Stimulated activated CD8-positive, alpha-beta memory T cell treated with anti-CD3 and anti-CD28 coated beads, Interleukin-7, amount 100 ng/mL, for 4 hours (primary cell): Measurements from ENCODE around the gene ADAD2.
"Not testable (repeated sequence)": the region's sequence is repeated elsewhere in the genome, so short reads cannot be mapped to it uniquely, and the experiment has no call there.

ENCODE experiments used
- DNase-seq, 2 donors: peaks; one replicate each; pipeline ENCODE4 v3.0.0-alpha.2; 2020; ENCODE audit warnings: low read depth in 2 of 2

ADAD2 gene

DNA sequence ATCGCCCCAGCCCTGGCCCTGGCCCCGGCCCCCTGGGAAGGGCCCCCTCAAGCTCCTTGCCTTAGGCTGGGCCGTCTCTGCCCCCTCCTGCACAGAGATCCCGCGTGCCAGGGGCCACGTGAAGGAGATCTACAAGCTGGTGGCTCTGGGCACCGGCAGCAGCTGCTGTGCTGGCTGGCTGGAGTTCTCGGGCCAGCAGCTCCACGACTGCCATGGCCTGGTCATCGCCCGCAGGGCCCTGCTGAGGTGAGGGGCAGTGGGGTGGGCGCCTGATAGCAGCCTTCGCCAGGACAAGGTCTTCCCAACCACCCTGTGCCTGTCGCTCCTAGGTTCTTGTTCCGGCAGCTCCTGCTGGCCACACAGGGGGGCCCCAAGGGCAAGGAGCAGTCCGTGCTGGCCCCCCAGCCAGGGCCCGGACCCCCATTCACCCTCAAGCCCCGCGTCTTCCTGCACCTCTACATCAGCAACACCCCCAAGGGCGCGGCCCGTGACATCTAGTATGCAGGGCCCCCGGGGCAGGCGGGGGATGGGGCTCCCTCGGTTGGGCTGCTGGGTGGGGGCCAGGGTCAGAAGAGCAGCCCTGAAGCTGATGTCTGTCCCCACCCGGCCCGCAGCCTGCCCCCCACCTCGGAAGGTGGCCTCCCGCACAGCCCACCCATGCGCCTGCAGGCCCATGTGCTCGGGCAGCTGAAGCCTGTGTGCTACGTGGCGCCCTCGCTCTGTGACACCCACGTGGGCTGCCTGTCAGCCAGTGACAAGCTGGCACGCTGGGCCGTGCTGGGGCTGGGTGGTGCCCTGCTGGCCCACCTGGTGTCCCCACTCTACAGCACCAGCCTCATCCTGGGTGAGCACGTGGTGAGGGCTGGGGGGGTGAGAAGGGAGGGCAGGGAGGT is 4.5 kb downstream of the ADAD2 start:
- DNase-seq, result no peak

- no peak for DNase-seq
Observed at GRCh38 chr16:84196101-84196500, 5.1 kb downstream of the ADAD2 start.

DNA sequence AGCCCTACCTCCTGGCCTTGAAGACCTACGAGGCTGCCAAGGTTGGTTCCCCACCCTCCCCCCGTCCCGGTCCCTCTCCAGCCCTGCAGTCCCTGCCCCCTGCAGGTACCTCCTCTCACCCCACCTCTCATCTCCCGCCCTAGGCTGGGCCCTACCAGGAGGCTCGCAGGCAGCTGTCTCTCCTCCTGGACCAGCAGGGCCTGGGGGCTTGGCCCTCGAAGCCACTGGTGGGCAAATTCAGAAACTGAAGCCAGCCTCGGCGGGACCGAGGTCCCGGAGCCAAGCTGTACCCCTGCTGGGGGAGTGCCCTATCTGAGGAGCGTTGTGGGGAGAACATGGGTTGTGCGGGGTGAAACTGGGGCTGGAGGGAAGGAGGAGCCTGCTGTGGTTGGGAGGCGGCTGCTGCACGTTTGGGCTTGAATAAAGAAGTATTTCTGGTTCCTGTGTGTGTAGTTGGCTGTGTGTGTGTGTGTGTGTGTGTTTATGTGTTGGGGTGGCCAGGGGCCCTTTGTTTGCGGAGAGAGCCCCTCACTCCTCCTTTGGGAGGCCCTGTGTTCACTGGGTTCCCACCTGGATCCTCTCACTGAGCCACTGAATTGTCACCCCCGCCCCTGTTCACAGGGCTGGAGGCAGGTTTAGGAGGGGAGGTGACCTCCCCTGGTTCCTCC is 5.9 kb downstream of the ADAD2 start:
- no peak for DNase-seq

- no peak for DNase-seq
Observed at GRCh38 chr16:84197466-84198128, 6.6 kb downstream of the ADAD2 start.

DNA sequence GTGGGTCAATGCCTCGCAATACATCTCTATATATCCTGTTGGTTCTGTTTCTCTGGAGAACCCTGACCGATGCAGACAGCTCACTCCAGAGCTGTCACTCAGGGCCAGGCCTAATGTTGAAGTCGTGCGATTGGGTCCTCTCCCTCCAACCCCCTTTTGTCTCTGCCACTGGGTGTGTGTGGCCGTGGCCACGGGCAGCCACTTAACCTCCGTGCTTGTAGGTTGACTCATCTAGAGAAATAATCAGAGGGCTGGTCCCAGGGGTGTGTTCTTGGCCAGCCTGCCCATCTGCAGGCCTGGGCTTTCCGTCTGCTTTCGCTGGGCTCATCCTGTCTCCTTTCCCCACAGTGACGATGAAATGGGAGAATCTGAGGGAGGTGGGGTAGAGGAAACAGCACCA is 7.4 kb downstream of the ADAD2 start:
- no peak for DNase-seq

DNA sequence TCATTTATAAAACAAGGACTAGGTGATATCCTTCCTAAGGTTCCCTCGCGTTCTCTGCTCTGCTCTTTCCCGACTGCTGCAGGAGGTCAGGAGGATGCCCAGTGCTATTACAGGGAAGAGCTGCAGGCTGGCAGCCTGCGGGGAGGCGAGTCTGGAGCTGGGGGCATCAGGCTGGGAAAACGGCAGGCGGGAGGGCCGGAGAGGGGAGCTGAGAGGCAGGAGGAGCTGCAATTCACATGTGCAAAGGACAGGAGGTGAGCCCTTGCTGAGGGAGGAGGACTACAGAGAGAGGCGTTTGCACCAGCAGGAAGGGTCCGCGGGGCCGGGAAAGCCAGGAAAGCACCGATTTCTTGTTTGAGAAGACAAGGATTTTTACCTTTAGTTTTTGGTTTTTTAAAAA is 8.1 kb downstream of the ADAD2 start:
- DNase-seq, result no peak

DNA sequence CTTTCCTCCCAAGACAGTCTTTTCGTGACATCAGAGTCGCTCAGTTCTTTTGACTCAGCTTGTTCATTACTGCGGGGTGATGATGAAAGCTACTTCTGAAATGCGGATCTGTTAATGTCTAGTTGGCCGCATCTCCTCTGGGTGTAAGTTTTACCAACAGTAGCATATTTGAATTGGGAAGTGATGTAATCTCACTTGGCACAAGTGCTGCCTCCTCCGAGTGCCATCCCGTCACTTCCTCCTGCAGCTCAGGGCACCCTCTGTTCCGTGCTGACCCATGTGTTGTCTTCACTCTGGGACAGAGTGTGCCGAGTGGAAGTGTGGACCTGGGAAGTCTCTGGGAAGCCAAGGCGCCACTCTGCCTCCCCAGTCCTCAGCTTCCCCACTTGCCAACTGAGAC is 8.9 kb downstream of the ADAD2 start:
- no peak for DNase-seq

- DNase-seq, result not testable (repeated sequence)
Observed at GRCh38 chr16:84204551-84204950, 13.6 kb downstream of the ADAD2 start.

DNA sequence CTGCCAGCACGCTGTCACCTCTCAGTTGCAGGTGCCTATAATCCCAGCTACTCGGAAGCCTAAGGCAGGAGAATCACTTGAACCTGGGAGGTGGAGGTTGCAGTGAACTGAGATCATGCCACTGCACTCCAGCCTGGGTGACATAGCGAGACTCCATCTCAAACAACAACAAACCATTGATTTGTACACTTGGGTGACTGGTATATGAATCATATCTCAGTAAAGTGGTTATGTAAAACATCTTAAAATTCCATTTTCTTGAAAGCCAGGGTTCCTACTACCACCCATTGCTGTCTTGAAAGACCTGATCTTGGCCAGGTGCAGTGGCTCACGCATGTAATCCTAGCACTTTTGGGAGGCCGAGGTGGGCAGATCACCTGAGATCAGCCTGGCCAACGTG is 14.2 kb downstream of the ADAD2 start:
- DNase-seq, result not testable (repeated sequence)

DNA sequence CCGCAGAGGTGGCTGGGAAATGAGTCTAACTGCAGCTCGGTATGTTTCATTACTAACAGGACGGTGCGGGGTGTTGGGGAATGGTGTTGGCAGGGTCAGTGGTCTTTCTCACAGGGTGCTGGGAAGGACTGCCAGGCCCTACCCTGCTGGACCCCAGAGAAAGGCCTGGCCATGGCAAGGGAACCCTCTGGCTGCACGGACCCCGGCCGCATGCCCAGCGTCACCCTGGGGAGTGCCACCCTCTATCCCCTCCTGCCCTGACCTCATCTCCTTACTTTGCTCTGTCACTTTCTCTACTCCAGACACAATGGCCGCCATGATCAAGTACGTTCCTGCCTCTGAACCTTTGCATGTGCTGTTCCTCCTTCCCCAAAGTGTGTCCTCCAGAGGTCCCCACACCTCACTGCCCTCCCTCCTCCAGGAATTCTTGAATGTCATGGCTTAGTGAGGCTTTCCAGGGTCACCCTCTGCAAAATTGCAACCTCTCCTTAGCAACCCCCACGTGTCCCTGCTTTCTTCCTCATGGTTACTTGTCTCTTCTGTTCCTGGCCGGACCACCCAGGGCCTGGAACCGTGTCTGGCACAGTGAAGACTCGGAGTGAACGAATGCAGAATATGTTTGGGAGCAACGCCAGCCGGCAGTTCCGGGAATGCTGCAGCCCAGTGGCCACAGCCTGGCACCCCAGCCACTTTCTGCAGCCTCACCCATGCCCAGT is 15.2 kb downstream of the ADAD2 start:
- no peak for DNase-seq

DNA sequence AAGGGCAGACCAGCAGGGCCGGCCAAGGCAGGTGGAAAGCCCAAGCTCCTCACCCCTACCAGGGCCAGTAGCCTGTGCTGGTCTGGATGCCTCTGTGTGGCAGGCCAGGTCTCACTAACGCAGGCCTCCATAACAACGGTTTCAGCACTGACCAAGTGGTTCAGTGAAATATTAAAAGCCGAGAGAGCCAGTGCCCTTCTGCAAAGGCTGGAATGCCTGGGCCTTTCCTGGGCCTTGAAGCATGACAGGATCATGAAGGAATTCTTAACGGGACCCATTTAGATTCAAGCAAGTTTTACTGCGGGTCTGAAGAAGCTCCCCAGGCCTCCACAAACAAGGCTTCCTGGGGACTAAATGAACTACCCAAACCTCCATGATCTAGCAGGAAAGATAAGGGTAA is 16.3 kb downstream of the ADAD2 start:
- no peak for DNase-seq

DNA sequence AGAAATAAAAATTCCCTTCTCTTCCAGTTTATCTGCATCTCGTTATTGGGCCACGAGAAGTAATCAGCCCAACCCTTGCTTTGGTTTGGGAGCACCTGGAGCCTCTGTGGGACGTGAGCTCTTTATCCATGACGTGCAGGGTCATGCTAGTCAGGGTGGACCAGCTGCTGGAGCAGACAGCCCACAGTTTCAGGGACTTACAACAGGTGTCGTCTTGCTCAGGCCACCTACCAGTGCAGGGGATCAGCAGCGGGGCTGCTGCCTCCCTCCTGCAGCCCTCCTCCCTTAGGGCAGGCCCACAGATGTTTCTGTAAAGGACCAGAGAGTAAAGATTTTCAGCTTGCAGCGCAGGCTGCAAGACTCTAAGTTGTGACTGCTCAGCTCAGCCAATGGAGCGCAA is 16.9 kb downstream of the ADAD2 start:
- DNase-seq, result no peak

DNA sequence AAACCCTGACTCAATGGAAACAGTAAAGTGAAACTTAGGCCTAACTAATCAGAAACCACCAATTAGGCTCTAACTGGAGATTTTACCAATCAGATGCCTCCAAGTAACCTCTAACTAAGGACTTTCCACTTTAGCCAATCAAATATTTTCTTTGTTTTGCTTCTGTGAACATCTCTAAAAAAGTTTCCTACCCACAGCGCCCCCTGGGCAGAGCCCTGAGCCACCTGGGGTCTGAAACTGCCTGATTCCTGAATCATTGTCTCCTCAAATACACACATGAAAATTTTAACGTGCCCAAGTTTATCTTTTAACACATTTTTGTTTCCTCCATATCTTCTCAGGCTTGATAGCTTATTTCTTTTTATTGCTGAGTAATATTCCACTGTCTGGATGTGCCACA is 19.0 kb downstream of the ADAD2 start:
- DNase-seq, result no peak

DNA sequence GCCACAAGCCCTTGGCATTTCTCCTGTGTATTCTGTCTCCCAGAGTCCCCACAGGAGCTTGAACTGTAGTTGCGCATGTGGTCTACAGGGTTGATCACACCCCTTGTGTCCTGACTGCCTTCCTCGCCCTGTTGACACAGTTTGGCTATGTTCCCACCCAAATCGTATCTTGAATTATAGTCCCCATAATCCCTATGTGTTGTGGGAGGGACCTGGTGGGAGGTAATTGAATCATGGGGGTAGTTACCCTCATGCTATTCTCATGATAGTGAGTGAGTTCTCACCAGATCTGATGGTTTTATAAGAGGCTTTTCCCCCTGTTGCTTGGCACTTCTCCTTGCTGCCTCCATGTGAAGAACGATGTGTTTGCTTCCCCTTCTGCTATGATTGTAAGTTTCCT is 21.2 kb downstream of the ADAD2 start:
- no peak for DNase-seq

DNA sequence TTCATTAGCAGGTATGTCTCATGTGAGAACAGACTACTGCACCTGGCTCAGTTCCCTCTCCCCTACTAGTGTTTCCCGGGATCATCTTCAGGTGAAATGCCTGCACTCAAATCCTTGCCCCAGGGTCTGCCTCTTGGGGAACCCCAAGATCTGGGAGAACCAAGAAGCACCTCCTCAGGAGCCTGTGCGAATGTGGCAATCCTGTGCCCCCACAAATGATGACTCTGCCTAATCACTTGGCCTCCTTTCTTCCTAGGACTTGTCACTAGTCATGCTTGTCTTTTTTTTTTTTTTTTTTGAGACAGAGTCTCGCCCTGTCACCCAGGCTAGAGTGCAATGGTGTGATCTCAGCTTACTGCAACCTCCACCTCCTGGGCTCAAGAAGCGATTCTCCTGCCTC is 21.7 kb downstream of the ADAD2 start:
- DNase-seq, result no peak

DNA sequence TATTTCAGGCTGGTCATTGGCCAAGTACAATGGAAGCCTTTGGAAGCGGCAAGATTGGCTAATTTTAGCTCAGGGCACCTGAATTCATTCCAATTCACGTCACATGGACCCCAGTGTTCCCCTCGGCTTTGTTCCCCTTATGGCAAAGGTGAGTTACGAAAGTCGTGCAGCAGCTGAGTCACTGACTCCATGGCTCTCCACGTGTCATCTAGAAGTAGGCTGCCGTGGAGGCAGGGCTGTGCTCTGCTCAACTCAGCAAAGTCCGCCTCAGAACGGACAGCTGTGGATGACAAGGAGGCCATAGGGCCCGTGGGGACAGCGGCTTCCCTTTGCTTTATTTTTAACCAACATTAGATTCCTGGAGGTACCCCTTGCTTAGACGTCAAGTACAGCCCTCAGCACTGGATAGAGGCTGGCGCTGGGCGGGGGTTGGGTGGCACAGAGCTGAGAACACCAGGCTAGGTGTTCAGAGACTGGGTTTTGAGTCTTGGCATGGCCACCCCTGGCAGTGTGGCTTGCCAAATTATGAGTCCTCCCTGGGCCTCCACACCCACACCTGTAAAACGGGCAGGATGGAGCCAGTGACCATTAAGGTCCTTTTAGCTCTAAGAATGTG is 23.6 kb downstream of the ADAD2 start:
- no peak for DNase-seq

GRCh38 chr16:84215531-84215930 is 24.6 kb downstream of the ADAD2 start:
- DNase-seq, result no peak

DNA sequence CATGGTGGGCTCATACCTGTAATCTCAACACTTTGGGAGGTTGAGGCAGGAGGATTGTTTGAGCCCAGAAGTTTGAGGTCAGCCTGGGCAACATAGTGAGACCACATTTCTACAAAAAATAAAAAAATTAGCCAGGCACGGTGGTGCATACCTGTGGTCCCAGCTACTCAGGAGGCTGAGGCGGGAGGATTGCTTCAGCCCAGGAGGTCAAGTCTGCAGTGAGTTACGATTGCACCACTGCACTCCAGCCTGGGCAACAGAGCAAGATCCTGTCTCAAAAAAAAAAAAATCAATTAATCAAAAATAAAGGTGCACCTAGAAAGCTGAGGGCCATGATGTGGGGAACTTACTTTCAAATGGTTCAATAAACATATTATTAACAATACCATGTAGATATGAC is 25.2 kb downstream of the ADAD2 start:
- not testable (repeated sequence) for DNase-seq

DNA sequence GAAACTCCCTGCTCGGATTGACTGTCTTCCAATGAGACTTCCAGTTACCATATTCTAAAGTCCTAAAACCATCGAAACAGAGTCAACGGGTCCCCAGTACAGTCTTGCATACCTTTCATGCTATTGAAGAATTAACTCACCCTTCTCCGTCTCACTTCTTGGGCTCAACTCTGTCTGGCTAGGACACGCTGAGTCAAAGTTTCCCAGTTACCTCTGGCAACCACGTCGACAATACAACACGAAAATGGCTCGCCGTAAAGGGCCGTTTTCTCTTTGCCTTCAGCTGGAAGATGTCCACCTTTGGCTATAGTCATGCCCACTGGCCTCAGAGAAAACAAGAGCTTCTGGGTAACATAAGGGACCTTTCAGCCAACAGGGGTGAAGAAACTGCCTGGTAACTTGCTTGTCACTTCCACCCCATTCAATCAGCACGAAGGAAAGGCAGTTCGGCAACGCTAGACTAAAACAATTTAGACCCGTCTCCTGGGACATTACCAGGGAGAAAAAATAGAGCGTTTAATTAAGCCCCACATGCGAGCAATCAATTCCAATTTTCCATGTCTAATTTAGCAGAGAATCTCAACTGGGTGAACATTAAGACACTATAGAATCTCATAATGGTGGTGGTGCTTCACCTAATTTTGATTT is 27.3 kb downstream of the ADAD2 start:
- no peak for DNase-seq

DNA sequence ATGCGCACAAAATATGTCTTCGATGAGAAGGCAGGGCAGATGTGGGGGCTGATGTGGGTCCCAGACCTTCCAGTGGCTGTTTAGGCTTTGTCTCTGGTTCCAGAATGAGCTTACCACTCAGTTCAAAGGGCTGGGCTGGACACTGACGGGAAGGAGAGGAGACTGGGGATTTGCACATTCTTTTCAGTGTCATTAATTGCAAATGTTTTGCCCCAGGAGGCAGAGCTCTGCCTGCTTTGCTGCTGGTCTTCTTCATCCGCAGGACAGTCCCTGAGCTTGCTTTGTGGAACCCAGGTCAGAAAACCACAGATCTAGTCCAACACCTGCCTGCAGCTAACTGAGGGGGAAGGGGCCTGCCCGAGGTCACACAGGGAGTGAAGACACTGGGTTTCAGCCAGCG is 28.0 kb downstream of the ADAD2 start:
- DNase-seq, result no peak

GRCh38 chr16:84220851-84221250 is 29.9 kb downstream of the ADAD2 start:
- DNase-seq, result no peak
